ENCODE measurements around the gene SEMA3D. TPM values are rescaled to one million over a fixed set of nuclear protein-coding genes. Genes with fewer than 3 reads are reported as not detected.

The SEMA3D gene
- total and polyA plus RNA-seq, 2 of the 13 experiments (the other 11 are each of a cell fraction or from before 2014, with no cell fraction given): 0.07 TPM; not detected in 1

GRCh38 chr7:85156661-85157208, 30.1 kb downstream of the SEMA3D start:
- Histone ChIP-seq H3K4me2 (ENCODE audit: low read depth, low read length) (no peak overlapping the region), H3K9ac (ENCODE audit: insufficient read depth, low read depth, low read length) (no peak overlapping the region), H3K27me3 (ENCODE audit: control insufficient read depth in 1 of 2, insufficient read depth in 2 of 2, low read length in 2 of 2) (no peaks in the 10 kb centered on the region), H3K9me3 (ENCODE audit: low read length) (no peaks in the 10 kb centered on the region), H4K20me1 (ENCODE audit: insufficient read depth, low read length) (no peaks in the 10 kb centered on the region), H2AFZ (ENCODE audit: low read length) (no peak overlapping the region), H3K4me1 (ENCODE audit: insufficient read depth, low read length) (no peaks in the 10 kb centered on the region), H3K36me3 (replicated peaks in 1 of 2; ENCODE audit: control insufficient read depth in 1 of 2, insufficient read depth in 2 of 2, low read length in 2 of 2) (no peaks in the 10 kb centered on the region), H3K4me3 (replicated peaks in 1 of 3; ENCODE audit: insufficient read depth in 1 of 3, low read depth in 2 of 3, low read length in 3 of 3) (no peak overlapping the region), H3K27ac (ENCODE audit: extremely low read length, insufficient read depth, low read length) (no peak overlapping the region), H3K79me2 (ENCODE audit: insufficient read depth, low read length) (no peaks in the 10 kb centered on the region)
- POLR2A ChIA-PET: no interaction called here
- CTCF ChIA-PET (ENCODE audit: low intra/inter-chr PET ratio, low total read pairs): no interaction called here
- 0% methylated on average over 1 of the region's 1 CpG for WGBS (ENCODE audit: low lambda C conversion rate)
- BruUV-seq (replicated peaks): no TSS peak
- TF ChIP-seq DMAP1 (CRISPR knock-in tag; IDR thresholded peaks at IDR 0.05) (no peak), SIN3B (IDR thresholded peaks at IDR 0.05; ENCODE audit: low read length) (no peak), ZNF619 (CRISPR knock-in tag; IDR thresholded peaks at IDR 0.05) (no peak), ZNF224 (CRISPR knock-in tag; IDR thresholded peaks at IDR 0.05) (no peak), KAT8 (CRISPR knock-in tag; IDR thresholded peaks at IDR 0.05) (no peak), NPAS2 (CRISPR knock-in tag; IDR thresholded peaks at IDR 0.05; ENCODE audit: borderline replicate concordance) (no peak), ZIK1 (CRISPR knock-in tag; IDR thresholded peaks at IDR 0.05; ENCODE audit: borderline replicate concordance, low read depth) (no peak), ARNT (IDR thresholded peaks at IDR 0.05) (no peak), MLLT10 (CRISPR knock-in tag; IDR thresholded peaks at IDR 0.05) (no peak), TBX3 (IDR thresholded peaks at IDR 0.05; ENCODE audit: borderline replicate concordance) (no peak)
- intact Hi-C loops (cut with micrococcal nuclease; ENCODE audit: unreplicated experiment): no loop called here
- DNase-seq (ENCODE audit: low spot score) (no peak), ATAC-seq (no peak), FAIRE-seq (no peak)
- in situ Hi-C loops (cut with HindIII; ENCODE audit: extremely low pct_ligation_motif_present, low pct_unique_long_range_greater_than_20kb): no loop called here

- ChIA-PET POLR2A (no interaction called here), CTCF (ENCODE audit: low intra/inter-chr PET ratio, low total read pairs) (no interaction called here)
- no peak overlapping the region for H3K4me3 ChIP-seq (replicated peaks in 1 of 3; ENCODE audit: insufficient read depth in 1 of 3, low read depth in 2 of 3, low read length in 3 of 3)
- no peak overlapping the region for H2AFZ ChIP-seq (ENCODE audit: low read length)
- no peaks in the 10 kb centered on the region for H3K27me3 ChIP-seq (ENCODE audit: control insufficient read depth in 1 of 2, insufficient read depth in 2 of 2, low read length in 2 of 2)
- BruUV-seq (replicated peaks): no TSS peak
- intact Hi-C loops (cut with micrococcal nuclease; ENCODE audit: unreplicated experiment): no loop called here
- H3K9ac ChIP-seq (ENCODE audit: insufficient read depth, low read depth, low read length): no peak overlapping the region
- no peak overlapping the region for H3K27ac ChIP-seq (ENCODE audit: extremely low read length, insufficient read depth, low read length)
- in situ Hi-C loops (cut with HindIII; ENCODE audit: extremely low pct_ligation_motif_present, low pct_unique_long_range_greater_than_20kb): no loop called here
- no peak for DNase-seq (ENCODE audit: low spot score)
- no peak overlapping the region for H3K4me2 ChIP-seq (ENCODE audit: low read depth, low read length)
- H3K36me3 ChIP-seq (replicated peaks in 1 of 2; ENCODE audit: control insufficient read depth in 1 of 2, insufficient read depth in 2 of 2, low read length in 2 of 2): no peaks in the 10 kb centered on the region
- no peaks in the 10 kb centered on the region for H3K79me2 ChIP-seq (ENCODE audit: insufficient read depth, low read length)
- no peaks in the 10 kb centered on the region for H3K4me1 ChIP-seq (ENCODE audit: insufficient read depth, low read length)
- no peak for FAIRE-seq
- WGBS (ENCODE audit: low lambda C conversion rate): 2% methylated on average over 3 of the region's 3 CpGs
- H3K9me3 ChIP-seq (ENCODE audit: low read length): no peaks in the 10 kb centered on the region
- no peak for ATAC-seq
- no peaks in the 10 kb centered on the region for H4K20me1 ChIP-seq (ENCODE audit: insufficient read depth, low read length)
- no peak for TF ChIP-seq ATF7 (IDR thresholded peaks at IDR 0.05)
- no peak for TF ChIP-seq ATF7 (CRISPR knock-in tag; IDR thresholded peaks at IDR 0.05)
- no peak for TF ChIP-seq NONO (IDR thresholded peaks at IDR 0.05)
- TF ChIP-seq NONO (CRISPR knock-in tag; conservative IDR thresholded peaks at IDR 0.05): no peak
- no peak for TF ChIP-seq ZNF292 (CRISPR knock-in tag; IDR thresholded peaks at IDR 0.05; ENCODE audit: borderline replicate concordance, low read depth)
- TF ChIP-seq SALL2 (CRISPR knock-in tag; IDR thresholded peaks at IDR 0.05): no peak
- no peak for TF ChIP-seq RXRB (CRISPR knock-in tag; IDR thresholded peaks at IDR 0.05; ENCODE audit: borderline replicate concordance)
- no peak for TF ChIP-seq ZBTB10 (CRISPR knock-in tag; IDR thresholded peaks at IDR 0.05; ENCODE audit: borderline replicate concordance)
Observed at GRCh38 chr7:85154282-85154937, 32.4 kb downstream of the SEMA3D start.
